Tibial nerve (tissue), 4 donors: ENCODE data around the gene UNC119.

Source experiments
- CTCF ChIP-seq, 5 experiments: fragments of 200-600 bp in 3 of 5; fragments of 450-650 bp in 2 of 5; sonication (generic) in 3 of 5; IDR thresholded peaks; one replicate each; pipeline ENCODE4 v1.5.1; 2016 to 2019; ENCODE audit warnings: antibody characterized with exemption in 5 of 5, mild to moderate bottlenecking in 3 of 5, moderate library complexity in 2 of 5
- EP300 ChIP-seq, 2 donors: sonication (generic); formaldehyde crosslinking; IDR thresholded peaks; one replicate each; pipeline ENCODE4 v1.6.1; 2017; ENCODE audit warnings: antibody characterized with exemption in 2 of 2, mild to moderate bottlenecking in 1 of 2
- POLR2A ChIP-seq, 2 donors: fragments of 450-650 bp; IDR thresholded peaks; one replicate each; pipeline ENCODE4 v1.6.1; 2017; ENCODE audit warnings: antibody characterized with exemption in 2 of 2, mild to moderate bottlenecking in 2 of 2, moderate library complexity in 2 of 2

- TF ChIP-seq POLR2A (IDR thresholded peaks at IDR 0.05) (no peak), CTCF (IDR thresholded peaks at IDR 0.05) (no peak), EP300 (IDR thresholded peaks at IDR 0.05) (no peak)
Observed at GRCh38 chr17:28545787-28546415, 6.5 kb downstream of the UNC119 start.
